GM19099 (cell line): ENCODE data around the gene RPS5.
A peak's percentile ranks its signal among the peaks of the same experiment; 100 is the strongest.

Experiments used
- POLR2A ChIP-seq: IDR thresholded peaks from 3 replicates; pipeline ENCODE4 v1.6.1; 2011; ENCODE audit warnings: low read depth; ENCODE audit not compliant: insufficient read length; ENCODE audit errors: extremely low read depth

RPS5 gene

GRCh38 chr19:58406818-58407657, 20.0 kb downstream of the RPS5 start:
- no peak for TF ChIP-seq POLR2A

GRCh38 chr19:58407658-58408151, 20.6 kb downstream of the RPS5 start:
- no peak for TF ChIP-seq POLR2A

- TF ChIP-seq POLR2A, result peak; percentile 85
Observed at GRCh38 chr19:58408152-58409009, 21.3 kb downstream of the RPS5 start, which contains the start of gene ZNF584. Gene ZNF584, plus strand, starts transcription at chr19:58408649. Its CDS starts 499 bp downstream, at chr19:58409148.

DNA sequence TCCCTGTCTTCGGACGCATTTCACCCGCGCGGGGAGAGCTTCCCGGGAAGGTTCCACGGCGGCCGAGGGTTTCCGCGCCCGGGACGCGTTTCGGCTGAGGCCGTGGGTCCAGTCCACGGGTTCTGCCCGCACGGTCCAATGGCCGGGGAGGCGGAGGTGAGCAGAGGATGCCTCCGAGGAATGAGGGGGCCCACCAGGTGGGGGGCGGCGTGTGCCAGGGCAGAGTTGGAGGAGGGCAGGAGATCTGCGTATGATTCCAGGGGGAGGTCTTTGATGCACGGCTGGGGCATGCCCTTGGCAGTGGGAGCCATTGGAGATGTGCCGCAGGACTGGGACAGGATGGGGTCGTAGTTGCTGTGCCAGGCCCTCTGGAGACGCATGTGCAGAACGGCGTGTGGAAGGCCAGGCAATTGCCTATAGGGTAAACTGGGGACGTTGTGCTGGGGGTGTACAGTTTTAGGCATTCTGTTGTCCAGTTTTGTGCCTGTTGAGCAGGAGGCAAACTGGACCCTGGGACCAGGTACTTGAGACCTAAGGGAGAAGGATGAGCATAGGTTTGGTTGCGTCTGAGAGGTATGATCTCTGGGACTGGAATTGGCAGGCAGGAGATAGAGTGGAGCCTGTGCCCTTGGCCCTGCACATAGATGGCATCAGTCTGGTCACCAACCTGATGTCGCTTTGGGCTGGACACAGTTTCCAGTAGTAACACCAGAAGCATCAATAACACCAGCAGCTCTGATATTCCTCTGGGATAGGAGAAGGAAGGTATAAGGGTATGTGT, 22.1 kb downstream of the RPS5 start:
- TF ChIP-seq POLR2A, result no peak

DNA sequence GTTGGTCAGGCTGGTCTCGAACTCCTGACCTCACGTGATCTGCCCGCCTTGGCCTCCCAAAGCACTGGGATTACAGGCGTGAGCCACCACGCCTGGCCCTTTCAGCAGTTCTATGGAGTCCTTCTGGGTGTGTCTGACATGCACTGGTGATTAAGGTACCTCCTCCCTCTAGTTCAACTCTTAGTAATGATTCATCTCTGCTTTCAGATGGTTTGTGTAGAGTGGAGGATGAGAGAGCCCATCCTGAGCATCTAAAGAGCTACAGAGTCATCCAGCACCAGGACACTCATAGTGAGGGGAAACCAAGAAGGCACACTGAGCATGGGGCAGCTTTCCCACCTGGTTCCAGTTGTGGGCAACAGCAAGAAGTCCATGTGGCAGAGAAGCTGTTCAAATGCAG, 29.5 kb downstream of the RPS5 start:
- TF ChIP-seq POLR2A, result no peak

- TF ChIP-seq POLR2A, result no peak
Observed at GRCh38 chr19:58417071-58417470, 30.0 kb downstream of the RPS5 start.

DNA sequence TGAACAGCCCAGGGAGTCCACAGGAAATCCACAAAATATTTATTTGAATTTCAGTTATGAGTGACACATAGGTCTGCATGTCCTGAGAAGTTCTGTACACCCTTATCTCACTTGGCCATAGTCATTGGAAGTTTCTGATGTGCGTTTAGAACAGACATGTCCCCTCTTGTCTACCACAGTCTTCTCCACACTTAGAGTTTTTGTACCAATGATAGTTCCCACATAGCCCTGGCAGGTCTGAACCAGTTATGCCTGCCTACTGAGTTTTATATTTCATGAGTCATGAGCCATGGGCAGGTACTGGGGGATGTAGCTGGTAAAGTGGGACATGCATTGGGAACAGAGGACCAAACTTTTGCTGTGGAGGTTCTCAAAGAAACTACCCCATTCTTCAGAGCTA, 41.5 kb downstream of the RPS5 start:
- no peak for TF ChIP-seq POLR2A

GRCh38 chr19:58429745-58430144, 42.7 kb downstream of the RPS5 start:
- TF ChIP-seq POLR2A, result no peak

GRCh38 chr19:58434217-58434616, 47.1 kb downstream of the RPS5 start:
- TF ChIP-seq POLR2A, result no peak

- TF ChIP-seq POLR2A, result peak; percentile 72
Observed at GRCh38 chr19:58439576-58440554, 52.8 kb downstream of the RPS5 start, which contains the start of gene ZNF132. Gene ZNF132, minus strand, starts transcription at chr19:58440153. Its CDS starts 332 bp downstream, at chr19:58439821.

DNA sequence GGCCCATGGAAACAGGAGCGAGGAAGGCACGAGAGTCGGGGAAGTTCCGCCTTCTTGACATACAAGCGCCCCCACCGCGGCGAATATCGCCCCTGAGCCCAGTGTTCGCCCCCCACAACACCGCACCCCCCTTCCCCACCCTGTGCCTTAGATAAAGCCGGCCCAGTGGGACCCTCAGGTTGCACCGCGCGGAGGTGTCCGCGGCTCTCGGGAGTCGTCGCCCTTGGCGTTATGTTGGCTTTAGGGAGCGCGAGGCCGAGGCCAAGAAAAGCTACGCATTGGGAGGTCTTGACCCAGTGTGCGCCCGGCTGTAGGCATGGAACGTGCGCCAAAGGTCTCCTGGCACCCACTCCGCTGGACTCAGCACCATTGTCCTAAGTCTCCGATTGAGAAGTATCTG, 53.5 kb downstream of the RPS5 start:
- no peak for TF ChIP-seq POLR2A
